Measurements from ENCODE around the gene RGS8.

GRCh38 chr1:182667848-182668505, 16.4 kb downstream of the RGS8 start:
- TF ChIP-seq, protein P1, sequence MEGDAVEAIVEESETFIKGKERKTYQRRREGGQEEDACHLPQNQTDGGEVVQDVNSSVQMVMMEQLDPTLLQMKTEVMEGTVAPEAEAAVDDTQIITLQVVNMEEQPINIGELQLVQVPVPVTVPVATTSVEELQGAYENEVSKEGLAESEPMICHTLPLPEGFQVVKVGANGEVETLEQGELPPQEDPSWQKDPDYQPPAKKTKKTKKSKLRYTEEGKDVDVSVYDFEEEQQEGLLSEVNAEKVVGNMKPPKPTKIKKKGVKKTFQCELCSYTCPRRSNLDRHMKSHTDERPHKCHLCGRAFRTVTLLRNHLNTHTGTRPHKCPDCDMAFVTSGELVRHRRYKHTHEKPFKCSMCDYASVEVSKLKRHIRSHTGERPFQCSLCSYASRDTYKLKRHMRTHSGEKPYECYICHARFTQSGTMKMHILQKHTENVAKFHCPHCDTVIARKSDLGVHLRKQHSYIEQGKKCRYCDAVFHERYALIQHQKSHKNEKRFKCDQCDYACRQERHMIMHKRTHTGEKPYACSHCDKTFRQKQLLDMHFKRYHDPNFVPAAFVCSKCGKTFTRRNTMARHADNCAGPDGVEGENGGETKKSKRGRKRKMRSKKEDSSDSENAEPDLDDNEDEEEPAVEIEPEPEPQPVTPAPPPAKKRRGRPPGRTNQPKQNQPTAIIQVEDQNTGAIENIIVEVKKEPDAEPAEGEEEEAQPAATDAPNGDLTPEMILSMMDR (IDR thresholded peaks at IDR 0.05): no peak
- no peak for TF ChIP-seq POLR2A (IDR thresholded peaks at IDR 0.05)

All from breast epithelium (tissue), 3 donors.